GM18508 (cell line): ENCODE measurements around the gene NUDT15.
A peak's percentile ranks its signal among the peaks of the same experiment; 100 is the strongest.
"Not testable (repeated sequence)": the region's sequence is repeated elsewhere in the genome, so short reads cannot be mapped to it uniquely, and the experiment has no call there.

ENCODE experiments used
- ATAC-seq: cut with Tn5 transposase; IDR thresholded peaks from one replicate; pipeline ENCODE4 v1.9.1; 2021; ENCODE audit warnings: moderate number of reproducible peaks; ENCODE audit not compliant: insufficient read depth, unreplicated experiment

Gene NUDT15

GRCh38 chr13:48040896-48041295, 3.4 kb downstream of the NUDT15 start:
- ATAC-seq, result no peak

DNA sequence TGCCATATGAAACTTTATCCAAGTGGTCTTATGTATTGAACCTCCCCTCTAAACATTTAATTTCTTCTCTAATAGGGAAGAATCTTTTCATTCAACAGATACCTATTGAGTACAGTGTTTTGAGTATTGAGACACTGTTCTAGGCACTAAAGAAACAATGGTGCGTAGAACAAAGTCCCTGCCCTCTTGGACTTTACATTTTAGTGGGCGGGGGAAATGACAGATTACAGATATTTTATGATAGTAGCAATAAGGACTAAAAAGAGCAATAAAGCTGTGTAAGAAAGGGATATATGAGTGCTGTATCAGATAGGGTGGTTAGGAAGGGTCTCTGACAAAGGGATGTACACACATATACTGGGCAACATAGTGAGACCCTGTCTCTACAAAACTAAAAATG, 5.4 kb downstream of the NUDT15 start:
- ATAC-seq, result no peak

DNA sequence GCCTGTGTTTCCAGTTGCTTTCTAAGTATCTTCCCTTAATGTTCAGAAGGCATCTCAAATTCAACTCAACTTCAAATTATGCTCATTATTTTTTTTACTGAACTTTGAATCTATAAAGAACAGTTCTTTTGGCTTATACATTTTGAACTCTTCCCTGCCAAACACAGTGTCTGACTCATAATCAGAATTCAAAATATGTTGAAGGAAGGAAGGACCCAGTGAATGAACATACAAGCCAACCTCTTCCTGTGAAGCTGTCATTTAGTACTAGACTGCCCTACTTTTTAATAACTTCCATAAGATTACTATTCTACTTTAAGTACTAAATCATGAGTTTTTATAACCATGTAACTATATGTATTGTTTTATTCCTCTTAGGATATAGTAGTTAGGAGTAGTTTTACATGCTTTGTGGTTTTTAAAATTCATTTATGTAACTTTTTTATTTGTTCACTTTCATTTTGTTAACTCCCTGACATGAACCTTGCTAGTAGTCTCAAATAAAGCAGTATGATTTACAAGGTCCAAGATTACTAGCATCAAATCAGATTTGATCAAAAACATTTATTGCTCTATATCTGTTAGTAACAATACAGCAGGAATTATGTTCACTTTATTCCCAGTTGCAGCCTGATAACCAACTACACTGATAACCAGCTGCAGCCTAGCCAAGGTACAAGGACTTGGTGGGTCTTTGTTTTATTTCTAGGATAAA, 6.4 kb downstream of the NUDT15 start:
- ATAC-seq, result no peak

- no peak for ATAC-seq
Measured at GRCh38 chr13:48050550-48050949, 13.0 kb downstream of the NUDT15 start.

GRCh38 chr13:48054601-48055000, 17.1 kb downstream of the NUDT15 start:
- no peak for ATAC-seq

DNA sequence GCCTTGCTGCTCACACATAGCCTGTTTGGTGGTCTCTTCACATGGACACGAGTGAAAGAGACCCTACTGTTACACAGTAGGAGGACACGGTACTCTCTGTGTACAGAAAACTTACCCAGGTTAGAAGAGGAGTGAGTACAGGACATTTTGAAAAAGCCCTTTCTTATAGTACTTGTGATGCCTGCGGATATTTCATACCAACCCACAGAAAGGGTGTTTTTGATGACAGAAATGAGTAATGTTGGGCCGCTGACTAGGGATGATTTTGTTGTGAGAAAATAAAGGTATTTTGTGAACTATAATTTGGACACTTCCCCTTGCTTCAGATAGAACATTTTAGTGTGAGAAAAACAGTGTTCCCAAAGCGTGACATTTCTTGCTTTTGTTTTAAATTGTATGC, 18.2 kb downstream of the NUDT15 start:
- ATAC-seq, result no peak

- not testable (repeated sequence) for ATAC-seq
Measured at GRCh38 chr13:48058536-48058935, 21.0 kb downstream of the NUDT15 start.

DNA sequence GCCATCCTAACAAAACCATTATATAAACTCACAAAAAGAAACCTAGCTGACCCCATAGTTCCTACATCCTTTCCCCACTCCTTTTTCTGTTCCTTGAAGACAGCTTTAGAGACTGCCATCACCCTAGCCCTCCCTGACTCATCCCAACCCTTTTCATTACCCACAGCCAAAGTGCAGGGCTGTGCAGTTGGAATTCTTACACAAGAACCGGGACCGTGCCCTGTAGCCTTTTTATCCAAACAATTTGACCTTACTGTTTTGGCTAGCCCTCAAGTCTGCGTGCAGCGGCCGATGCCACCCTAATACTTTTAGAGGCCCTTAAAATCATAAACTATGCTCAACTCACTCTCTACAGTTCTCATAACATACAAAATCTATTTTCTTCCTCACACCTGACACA, 22.4 kb downstream of the NUDT15 start:
- ATAC-seq, result not testable (repeated sequence)

DNA sequence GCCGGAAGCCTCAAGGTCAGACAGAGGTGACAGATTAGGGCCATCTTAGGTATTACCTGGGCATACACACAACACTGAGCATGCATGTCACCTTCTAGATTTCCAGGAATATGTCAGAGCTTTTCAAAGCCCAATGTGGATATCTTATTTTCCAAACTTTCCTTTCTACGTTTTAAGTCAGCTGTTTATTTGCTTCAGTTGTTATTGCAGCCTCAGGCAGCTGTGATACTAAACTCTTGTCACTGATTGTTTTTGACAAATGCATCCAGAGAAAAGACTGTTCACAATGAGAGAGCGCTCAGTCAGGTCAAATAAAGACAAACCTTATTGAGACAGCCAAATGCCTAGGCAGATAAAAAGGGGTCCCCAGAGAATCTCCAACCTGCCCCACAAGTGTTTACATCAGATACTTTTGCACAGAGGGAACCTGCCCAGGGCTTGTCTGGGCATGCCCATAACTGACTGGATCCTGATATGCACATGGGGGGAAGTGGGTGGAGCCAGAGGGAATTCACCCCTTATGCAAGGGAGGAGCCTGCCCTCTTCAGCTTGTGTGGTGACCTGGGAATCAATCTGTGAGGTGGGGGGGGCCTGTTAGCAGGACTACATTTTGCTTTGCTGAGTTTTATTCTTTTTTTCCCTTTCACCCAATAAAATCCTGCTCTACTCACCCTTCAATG, 28.9 kb downstream of the NUDT15 start:
- peak; percentile 82 for ATAC-seq

DNA sequence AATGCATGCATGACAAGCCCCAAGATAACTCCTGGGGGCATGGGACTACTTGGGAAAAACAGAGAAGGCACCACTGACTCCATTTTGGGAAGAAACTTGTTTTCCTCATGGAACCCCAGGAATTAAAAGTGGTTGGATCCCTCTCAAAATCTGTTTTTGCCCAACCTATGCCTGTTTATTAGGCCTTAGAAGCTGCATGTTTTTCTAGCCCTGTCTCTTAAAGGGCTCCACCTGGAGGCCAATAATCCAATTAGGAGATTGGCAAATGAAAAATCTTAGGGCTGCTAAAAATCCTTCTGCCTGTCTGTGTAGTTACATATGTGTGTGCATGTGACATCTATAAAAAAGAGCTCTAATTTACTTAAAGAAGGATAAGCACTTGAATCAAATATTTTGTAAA, 30.5 kb downstream of the NUDT15 start:
- no peak for ATAC-seq

GRCh38 chr13:48068952-48069351, 31.4 kb downstream of the NUDT15 start:
- no peak for ATAC-seq

DNA sequence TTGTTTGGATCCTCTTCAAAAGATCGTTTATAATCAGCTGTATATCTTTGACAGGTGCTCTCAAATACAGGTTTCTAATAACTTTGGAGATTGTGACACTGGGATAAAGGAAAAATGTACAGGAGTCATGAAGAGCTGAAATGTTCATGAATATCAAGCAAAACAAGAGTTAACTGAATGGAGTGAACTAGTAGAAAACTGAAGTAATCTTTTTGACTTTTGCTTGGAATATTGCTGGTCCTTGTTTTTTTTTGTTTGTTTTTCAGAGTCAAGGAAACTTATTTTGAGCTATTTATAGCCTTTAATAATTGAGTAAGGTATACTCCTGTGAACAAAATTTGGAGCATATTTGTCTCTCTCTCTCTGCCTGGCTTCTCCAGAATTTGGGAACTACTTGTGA, 32.0 kb downstream of the NUDT15 start:
- no peak for ATAC-seq

DNA sequence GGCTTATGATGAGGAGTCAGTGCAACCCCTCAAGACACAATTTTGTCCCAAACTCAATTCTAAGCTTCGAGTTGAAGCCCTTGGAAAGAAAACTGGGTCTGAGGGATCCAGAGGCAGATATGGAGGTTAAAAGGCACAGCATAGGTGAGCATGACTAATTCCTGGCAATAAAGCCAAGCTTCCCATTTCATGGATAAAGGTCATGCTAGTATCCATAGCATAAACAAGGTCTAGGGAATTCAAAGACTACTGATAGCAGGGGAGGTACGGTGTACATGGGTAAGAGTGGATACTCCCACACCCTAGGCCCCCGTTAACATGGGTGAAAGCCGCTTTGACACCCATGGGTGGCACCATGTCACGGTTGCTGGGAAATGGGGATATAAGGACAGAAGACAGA, 33.4 kb downstream of the NUDT15 start:
- no peak for ATAC-seq

DNA sequence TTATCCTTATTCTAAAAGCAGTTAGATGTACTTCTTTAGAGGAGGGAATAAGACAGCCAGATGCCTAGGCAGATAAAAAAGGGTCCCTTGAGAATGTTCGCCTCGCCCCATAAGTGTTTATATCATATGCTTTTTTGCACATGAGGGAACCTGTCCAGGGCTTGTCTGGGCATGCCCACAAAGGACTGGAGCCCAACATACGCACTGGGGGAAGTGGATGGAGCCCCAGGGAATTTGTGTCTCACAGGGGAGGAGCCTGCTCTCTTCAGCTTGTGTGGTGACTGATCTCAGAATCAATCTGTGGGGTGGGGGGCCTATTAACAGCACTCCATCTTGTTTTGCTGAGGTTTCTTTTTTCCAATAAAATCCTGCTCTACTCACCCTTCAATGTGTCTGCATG, 34.8 kb downstream of the NUDT15 start:
- ATAC-seq, result no peak

DNA sequence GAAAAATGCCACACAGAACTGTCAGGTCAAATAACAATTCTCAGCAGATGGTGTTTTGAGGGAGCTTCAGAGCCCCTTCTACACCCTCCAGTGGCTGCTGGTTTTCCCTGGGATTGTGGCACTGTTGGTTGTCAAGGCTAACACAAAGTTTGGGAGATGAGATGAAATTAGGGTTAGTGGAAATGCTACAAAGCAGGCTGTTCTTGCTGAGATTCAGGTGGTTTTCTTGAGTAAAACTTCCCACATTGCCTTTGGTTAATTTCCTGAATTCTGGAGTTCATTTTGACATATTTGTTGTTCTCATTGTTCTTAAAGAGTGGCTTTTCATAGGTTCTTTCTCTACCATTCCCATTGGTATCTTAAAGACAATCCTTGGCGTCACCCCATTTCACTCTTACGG, 35.3 kb downstream of the NUDT15 start:
- ATAC-seq, result no peak

- ATAC-seq, result no peak
Measured at GRCh38 chr13:48074006-48074405, 36.5 kb downstream of the NUDT15 start.

GRCh38 chr13:48078251-48078656, 40.7 kb downstream of the NUDT15 start:
- peak; percentile 96 for ATAC-seq

GRCh38 chr13:48081739-48082138, 44.2 kb downstream of the NUDT15 start:
- no peak for ATAC-seq

- ATAC-seq, result no peak
Measured at GRCh38 chr13:48086272-48086671, 48.7 kb downstream of the NUDT15 start.

DNA sequence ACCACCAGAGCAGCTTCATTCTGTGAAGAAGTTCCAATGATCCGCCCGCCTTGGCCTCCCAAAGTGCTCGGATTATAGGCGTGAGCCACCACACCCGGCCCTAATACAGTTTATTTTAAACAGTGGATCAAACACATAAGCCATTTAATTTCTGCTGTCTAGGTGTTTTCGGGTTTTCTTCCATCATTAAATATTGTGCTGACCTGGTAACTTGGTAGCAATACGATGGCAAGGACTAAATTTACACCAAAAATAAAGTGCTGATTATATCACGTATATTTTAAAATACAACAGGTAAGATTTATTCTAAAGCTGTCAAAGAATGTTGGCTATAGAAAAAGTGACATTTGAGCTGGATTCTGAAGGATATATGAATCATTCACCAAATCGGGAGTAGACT, 56.1 kb downstream of the NUDT15 start:
- ATAC-seq, result no peak

DNA sequence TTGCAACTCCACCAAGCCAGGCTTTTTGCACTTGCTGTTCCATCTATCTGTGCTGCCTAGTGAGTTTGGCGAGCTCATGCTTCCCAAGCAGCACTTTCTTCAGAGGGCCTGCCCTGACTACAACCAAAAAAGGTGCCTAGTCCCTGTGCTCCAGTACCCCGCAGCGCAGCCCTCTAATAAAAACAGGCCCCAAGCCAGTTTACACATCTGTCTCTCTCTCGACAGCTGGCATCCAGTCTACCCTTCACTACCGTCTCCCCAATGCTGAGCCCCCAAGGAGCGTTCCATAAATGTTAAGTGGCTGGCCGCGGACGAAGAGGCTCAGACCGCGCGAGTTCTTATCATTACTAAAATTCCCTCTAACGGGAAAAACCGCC, 56.9 kb downstream of the NUDT15 start:
- ATAC-seq, result peak; percentile 11
